ENCODE data around the gene IPO8.
"Not testable (repeated sequence)": the region's sequence is repeated elsewhere in the genome, so short reads cannot be mapped to it uniquely, and the experiment has no call there.

The IPO8 gene

DNA sequence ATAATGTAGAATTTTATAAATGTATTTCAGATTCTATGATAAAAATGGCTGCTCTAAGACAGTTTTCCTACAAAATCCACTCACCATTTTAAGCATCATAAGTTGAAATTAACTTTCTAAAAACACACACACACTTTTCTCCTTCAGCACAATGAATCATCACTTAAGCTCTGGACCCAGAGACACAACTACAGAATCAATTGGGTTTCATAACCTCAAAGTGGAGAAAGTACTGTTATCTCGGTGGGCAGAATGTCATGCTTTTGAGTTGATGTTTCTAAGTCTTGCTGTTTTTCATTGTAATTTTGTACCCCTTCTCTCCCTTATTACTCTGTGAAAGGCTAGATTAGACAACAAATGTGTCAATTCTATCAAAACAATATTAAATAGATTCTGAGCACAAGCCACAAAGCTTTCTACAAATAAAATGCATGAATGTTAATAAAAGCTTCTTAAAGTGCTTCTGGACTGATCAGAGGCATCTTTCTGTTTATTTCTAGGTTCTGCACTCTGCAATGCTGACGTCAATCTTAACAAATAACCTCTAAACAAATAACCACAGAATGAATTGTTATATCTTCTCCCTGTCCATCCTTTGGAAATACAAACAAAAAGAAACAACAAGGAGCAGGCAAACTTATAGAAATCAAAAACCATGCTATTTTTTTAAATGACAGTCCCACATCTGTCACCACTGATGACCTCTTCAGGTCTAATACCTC lies 8.2 kb downstream of the IPO8 start:
- DNase-seq = no peak

DNA sequence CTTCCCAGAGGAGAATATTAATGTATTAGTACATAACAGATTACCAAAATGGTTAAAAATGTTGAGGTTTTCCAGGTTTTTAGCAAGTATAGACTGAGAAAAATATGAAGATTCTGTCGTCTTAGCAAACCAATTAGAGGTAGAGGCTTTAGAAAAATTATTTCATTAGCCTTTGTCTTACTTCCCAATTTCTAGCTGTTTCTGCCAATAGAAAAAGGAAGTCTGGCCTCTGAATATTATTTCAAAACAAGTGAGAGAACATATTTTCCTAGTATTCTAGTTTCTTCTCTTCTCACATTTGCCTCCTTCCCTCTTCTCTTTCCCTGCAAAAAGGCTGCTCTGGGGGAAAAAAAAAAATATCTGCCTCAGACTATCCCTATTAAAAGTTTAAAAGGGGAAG lies 16.4 kb downstream of the IPO8 start:
- no peak for DNase-seq

DNA sequence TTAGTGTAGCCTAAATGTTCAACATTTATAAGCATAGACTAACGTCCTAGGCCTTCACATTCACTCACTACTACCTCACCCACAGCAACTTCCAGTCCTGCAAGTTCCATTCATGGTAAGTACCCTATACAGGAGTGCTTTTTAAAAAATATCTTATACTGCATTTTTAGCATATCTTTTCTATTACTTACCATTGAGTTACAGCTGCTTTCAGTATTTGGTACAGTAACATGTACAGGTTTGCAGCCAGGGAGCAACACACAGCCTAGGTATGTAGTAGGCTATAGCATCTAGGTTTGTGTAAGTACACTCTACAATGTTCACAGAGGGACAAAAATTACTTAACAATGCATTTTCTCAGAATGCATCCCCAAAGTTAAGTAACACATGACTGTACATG lies 17.4 kb downstream of the IPO8 start:
- no peak for DNase-seq

DNA sequence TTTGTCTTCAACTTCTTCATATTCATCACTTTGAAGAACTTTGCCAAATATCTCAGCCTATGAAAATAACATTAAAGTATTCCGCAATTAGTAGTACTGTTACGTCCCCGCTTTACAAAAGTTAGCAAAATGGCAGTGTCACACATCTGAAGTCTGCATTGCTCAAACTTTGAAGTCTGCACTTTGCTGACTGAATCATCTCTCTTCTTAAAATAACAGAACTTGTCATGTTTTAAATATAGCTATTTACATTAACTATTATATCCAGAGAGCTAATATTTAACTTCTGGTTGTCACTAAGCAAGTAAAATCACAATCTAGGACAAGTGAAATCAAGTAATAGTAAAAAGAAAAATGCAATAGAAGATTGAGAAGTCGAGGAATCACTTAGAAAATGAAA lies 34.5 kb downstream of the IPO8 start:
- DNase-seq = no peak

DNA sequence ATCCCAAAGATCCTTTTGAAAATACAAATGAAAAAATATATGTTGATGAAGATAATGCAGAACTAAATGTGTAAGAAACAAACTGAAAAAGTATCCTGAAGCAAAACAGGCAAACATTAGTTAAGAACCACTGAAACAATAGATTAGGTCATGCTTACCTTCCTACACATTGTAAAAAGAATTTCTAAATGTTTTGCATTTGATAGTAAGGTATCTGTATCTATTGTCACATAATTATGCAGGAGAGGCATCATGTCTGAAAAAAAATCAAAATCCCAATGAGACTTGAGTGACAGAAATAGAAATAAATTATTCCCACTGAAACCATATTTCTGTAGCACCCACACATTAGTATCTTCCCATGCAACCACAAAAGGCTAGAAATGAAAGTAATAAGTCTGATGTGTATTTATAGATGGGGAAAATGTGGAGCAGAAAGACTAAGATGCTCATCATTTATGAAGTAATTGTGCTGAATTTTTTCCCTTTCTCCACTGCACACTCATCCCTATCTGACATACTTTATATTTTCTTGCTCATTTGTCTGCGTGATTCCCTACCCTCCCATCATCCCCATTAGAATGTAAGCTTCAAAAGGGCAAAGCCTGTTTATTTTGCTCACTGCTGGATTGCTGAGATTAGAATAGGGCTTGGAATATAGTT lies 43.5 kb downstream of the IPO8 start:
- DNase-seq = no peak

DNA sequence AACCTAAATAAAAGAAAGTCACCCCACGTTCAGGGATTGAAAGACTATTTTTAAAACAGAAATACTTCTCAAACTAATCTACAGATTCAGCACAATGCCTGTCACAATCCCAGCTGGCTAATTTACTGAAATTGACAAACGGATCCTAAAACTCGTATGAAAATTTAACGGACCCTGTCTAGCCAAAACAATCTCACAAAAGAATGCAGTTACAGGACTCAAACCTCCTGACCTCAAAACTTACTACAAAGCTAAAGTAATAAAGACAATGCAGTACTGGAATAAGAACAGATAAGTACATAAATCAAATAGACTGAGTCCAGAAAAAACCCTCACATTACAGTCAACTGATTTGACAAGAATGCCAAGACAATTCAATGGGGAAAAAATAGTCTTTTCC lies 48.8 kb downstream of the IPO8 start:
- no peak for DNase-seq

DNA sequence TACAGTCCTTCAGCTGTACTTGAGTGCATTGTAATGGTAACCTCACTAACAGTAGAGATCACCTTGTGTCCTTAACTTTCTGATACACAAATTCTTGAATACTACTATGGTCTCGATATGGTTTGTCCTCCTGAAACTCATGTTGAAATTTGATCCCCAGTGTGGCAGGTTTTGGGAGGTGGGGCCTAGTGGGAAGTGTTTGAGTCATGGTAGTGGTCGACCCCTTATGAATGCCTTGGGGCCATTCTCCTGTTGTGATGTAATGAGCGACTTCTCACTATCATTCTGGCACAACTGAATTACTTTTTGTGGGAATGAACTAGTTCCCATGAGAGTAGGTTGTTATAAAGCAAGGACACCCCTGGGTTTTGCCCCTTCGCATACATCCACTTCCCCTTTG lies 52.3 kb downstream of the IPO8 start:
- DNase-seq = no peak

DNA sequence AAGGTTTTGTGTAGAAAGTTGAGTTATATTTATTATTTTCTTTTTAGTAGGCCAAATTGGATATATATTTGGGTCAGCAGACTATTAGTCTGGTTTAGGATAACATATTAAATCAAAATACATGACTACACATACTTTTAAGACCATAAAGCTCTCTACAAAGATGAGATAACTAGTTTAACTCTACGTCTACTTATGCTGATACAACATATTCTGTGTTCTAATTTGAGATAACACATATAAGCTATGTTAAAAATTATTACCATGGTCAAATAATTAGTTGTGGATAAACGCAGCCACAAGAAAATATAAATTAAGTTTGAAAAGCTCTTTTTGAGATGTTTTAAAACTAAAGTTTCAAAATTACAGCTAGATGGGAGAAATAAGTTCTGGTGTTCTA lies 55.3 kb downstream of the IPO8 start:
- no peak for DNase-seq

DNA sequence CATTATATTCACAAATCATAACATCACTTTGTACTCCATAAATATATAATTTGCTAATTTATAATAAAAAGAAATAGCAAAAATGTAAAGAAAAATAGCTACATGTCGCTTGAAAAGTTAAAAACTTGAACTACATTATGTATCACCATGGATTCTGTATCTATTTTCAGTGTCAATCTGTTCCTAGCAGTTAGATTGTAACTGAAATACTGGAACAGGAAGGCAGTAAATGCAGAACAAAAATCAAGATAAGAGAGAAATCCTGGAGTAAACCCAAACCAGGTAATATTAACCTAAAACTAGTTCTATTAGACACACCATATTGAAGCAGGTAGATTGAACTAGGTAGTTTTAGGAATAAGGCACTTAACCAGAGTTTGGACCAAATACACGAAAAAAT lies 60.3 kb downstream of the IPO8 start:
- DNase-seq = no peak

DNA sequence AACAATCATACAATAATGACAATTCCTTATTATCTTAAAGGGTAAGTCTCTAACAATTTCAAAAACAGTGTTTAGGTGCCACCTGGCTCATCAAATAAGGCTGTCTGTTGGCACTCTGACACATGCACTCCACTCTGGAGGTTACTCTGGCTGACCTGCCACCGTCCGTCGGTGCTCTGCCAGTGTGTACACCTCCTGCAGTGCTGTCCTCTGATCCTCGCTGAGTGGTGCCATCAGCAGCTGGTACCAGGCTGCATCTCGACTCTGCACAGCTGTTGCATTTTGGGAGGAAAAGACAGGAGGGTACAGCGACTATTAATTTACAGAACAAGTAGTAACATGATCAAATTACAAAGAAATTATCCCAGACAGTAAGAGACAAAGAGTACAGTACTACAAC lies 63.9 kb downstream of the IPO8 start:
- DNase-seq = no peak

DNA sequence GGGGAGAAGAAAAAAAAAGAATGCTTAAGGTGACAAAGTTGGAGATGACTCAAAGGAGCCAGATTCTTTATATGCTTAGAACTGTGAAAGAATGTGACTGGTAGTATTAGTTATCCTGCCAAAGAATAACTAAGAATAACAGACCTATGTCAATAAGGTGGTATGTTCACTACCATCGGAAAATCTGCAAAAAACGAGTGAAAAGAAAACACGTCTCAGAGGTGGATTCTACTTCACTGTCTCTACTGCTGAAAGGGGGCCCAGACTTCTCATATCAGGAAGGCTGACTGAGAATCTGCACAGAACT lies 64.7 kb downstream of the IPO8 start:
- no peak for DNase-seq

DNA sequence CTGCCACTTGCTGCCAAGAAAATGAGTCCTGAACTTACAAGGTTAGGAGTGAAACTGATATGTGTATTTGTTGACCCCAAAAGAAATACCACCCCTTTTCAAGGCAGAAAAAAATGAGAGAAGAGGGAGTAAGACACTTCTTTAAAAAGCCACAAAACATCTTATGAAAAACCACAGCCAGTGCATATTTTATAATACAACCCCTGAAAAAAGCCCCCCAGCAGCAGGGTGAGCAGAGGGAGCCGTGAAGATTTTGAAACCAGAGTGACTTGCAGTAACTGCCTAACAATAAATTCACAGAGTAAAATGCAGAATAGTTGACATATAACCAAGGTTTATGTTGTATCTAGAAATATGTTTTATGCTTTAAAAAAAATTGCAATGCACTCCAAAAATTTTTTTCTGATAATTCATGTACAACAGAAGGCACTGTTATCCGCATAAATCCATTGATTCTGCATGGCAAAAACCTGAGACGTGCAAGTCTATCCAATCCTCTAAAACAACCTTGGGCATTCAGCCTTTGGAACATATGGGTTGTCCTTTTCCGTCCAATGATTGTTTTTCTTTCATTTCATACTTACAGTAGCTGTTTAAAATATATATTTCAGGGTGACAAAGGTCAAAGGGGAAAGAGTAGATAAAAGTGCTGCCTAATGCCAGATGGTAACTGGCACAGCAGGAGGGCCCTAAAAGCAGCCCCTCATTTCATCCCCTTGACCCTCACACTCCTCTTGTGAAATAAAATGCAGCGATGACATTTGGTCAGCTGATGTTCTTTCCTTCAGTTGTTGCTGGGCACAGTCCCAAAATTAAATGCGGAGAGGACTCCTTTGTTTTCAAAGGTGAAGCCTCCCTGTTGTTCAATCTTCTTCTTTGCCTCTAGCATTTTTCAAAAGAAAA lies 65.3 kb downstream of the IPO8 start:
- no peak for DNase-seq

DNA sequence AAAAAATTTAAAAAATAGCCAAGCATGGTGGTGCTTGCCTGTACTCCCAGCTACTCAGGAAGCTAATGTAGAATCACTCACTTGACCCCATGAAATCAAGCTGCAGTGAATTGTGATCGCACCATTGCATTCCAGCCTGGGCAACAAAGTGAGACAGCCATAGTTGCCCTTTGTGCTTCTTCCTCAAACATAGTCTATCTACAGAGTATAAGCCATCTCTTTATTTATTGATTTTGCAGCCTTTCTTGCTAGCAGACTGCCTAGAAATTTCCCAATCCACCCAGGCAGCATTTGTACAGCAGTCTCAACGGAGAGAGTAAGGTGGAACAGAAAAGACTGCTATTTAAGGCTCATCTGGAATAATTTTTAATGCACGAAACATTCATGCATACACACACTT lies 68.8 kb downstream of the IPO8 start:
- no peak for DNase-seq

DNA sequence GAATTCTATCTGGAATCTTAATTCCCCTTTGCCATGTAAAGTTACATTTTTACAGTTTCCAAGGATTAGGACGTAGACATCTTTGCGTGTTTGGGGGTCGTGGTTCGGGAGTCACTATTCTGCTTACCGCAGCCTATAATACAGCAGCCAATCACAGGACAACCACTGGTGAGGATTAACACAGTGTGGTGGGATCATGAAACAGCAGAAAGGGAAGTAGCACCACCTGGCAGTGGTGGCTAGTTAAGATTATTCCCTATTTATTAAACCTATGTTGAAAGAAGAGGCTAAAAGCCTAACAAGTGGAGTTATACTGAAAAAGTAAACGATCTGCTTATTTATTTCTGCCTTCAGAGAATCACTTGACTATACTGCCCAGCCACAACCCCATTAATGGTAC lies 71.7 kb downstream of the IPO8 start:
- DNase-seq = no peak

DNA sequence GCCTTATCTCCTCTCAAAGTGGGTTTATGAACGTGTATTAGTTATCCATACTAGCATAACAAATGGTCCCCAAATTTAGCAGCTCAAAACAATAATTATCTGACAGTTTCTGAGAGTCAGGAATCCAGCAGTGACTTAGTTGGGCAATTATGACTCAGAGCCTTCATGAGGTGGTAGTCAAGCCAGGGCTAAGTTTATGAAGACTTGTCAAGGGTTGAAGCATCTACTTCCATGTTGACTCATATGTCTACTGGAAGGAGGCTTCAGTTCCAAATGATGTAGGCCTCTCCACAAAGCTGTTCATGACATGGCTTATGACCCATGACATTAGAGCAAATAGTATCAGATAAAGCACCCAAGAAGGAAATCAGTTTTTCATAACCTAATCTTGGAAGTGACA lies 73.2 kb downstream of the IPO8 start:
- DNase-seq = no peak

DNA sequence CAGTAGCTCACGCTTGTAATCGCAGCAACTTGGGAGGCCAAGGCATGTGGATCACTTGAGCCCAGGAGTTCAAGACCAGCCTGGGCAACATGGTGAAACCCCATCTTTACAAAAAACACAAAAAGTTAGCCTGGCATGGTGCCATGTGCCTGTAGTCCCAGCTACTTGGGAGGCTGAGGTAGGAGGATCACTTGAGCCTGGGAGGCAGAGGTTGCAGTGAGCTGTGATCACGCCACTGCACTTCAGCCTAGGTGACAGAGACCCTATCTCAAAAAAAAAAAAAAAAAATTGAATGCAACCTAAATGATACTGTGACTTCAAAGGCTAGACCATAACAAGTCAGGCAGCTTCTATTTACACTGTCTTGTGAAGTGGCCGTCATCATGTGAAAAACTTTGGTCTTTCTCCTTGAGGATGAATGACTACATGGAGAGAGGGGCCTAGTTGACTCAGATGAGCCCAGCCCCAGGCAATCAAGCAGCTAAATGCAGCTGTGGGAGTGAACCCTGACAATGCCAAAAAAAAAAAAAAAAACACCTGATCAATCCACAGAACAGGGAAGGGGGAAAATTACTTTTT lies 73.9 kb downstream of the IPO8 start:
- DNase-seq = not testable (repeated sequence)

DNA sequence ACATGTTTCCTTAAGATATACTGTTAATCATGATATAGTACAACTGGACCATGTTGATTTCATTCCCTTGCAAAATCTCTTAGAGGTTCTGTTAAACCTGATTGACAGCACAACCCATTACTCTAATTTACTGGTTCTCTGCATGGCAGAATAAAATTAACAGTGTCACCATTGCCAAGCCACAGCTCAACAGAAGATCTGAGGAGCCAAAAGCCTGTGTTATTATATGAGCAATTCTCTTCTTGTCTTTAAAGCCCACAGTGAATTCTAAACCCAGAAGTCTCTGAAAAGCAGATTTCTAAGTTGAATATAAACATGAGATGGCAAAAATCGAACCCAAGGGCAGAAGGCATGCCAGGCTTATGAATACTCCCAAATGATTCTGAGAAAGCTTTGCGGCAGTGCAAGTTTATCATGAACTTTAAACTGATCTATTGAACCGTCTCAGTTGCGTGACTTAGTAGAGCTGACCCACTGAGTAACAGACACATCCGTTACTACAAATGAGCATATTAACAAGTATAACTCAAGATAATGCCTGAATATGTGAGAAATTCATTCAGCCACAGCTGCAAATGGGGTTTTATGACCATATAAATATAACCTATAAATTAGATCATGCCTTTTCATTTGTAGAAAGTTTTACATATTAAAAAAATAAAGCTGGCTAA lies 78.2 kb downstream of the IPO8 start:
- DNase-seq = no peak

DNA sequence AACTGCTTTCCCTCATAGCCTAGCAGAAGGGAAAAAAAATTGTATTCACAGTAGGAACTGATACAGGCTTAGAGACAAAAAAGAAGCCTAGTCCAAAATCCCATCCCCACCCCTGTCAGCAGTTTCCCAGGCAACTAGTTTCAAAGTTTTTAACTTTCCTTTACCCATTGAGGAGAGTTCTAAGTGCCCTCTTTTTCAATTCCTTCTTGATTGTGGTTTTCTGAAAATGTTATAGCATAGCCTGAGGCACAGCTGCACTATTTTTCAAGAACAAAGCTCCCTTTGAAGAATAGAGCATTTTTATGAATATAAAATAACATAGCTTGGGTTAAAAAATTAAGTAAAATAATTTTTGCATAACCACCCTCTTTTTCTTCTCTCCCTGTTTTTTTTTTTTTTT lies 81.6 kb downstream of the IPO8 start:
- no peak for DNase-seq

DNA sequence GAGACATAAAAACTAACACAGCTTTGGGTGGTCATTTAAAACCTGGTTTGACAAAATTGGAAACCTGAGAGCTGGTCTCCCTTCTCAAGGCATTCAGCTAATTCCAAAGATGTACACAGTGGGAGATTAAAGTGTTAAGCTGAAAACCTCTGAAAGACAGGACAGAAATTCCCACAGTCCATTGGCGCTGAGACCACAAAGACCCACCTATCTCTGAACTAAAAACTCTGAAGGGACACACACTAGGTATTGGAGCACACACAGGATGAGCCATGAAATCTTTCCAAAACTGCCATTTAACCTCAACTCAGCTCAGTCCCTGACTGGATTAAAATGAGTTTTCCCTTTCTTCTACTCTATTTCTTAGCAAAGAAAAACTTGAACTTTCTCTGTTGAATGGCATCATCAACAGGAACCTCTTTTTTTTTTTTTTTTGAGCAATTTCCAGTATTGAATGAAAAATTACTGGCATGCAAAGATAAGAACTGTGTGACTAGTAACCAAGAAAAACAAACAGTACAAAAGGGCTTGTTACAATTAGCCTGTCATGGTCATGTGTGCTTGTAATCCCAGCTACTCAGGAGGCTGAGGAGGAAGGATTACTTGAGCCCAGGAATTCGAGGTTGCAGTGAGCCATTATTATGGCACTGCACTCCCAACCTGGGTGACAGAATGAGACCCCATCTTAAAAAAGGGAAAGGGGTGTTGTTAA lies 82.4 kb downstream of the IPO8 start:
- DNase-seq = no peak

DNA sequence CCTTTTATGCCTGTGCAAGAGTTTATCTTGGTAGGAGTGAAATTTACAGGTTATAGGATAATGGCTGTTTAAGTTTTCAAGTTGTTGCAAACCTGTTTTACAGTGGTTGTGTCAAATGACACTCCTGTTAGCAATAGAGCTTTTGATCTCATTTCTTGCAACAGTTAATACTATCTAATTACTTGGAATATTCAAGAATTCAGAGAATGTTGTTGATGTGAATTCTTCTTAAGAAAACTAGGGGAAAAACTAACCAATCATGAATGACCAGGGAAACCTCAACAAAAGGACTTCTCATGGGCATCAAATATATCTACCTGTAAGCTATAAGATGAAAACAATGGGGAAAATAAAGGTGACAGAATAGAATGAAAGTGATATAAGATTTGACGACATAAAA lies 85.0 kb downstream of the IPO8 start:
- no peak for DNase-seq

DNA sequence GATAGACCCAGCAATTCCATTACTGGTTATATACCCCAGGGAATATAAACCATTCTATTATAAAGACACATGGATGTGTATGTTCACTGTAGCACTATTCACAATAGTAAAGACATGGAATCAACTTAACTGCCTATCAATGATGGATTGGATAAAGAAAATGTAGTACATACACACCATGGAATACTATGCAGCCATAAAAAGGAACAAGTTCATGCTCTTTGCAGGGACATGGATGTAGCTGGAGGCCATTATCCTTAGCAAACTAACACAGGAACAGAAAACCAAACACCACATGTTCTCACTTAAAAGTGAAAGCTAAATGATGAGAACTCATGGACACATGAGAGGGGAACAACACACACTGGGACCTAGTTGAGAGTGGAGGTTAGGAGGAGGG lies 85.8 kb downstream of the IPO8 start:
- not testable (repeated sequence) for DNase-seq

DNA sequence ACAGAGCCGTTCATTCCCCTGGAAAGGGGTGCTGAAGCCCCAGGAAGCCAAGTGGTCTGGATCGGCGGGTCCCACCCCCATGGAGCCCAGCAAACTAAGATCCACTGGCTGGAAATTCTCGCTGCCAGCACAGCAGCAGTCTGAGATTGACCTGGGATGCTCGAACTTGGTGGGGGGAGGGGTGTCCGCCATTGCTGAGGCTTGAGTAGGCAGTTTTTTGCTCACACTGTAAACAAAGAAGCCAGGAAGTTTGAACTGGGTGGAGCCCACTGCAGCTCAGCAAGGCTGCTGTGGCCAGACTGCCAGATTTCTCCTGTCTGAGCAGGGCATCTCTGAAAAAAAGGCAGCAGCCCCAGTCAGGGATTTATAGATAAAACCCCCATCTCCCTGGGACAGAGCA lies 91.4 kb downstream of the IPO8 start:
- DNase-seq = not testable (repeated sequence)

DNA sequence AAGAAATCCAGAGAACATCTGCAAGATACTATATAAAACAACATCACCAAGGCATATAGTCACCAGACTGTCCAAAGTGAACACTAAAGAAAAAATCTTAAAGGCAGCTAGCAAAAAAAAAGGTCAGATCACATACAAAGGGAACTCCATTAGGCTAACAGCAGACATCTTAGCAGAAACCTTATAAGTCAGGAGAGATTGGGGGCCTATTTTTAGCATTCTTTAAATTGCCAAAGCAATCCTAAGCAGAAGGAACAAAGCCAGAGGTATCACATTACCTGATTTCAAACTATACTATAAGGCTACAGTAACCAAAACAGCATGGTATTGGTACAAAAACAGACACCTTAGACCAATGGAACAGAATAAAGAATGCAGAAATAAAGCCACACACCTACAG lies 92.5 kb downstream of the IPO8 start:
- no peak for DNase-seq

Measured in CD4-positive, alpha-beta T cell treated with Interleukin-15 for 1 hour (primary cell).